Stimulated activated CD8-positive, alpha-beta memory T cell treated with anti-CD3 and anti-CD28 coated beads, Interleukin-4, amount 100 ng/mL, for 1 hour (primary cell): Measurements from ENCODE around the gene PKHD1.
"Not testable (repeated sequence)": the region's sequence is repeated elsewhere in the genome, so short reads cannot be mapped to it uniquely, and the experiment has no call there.

ENCODE experiments used
- DNase-seq, 2 donors: peaks; one replicate each; pipeline ENCODE4 v3.0.0-alpha.2; 2020; ENCODE audit warnings: low read depth in 2 of 2, low spot score in 1 of 2

The PKHD1 gene

DNA sequence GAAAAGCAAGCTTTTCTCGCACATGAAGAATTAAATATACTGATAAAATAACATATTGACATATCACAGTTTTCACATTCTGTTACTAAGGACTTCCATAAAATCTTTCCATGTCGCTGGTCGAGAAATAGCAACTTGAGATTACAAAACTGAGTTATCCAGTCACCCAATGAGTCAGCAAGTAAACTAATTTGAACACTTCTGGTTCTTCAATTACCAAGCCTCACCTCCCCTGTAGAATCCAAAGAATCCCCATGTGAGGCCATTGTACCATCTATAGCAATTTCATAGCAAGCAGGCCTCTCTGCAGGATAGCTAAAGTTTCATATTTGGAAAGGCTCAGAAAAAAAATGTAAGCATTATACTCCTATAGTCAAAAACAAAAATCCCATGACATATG, 87.3 kb downstream of the PKHD1 start:
- no peak for DNase-seq

- no peak for DNase-seq
Measured at GRCh38 chr6:51996296-51996947, 91.0 kb downstream of the PKHD1 start.

- no peak for DNase-seq
Measured at GRCh38 chr6:51995214-51995755, 92.1 kb downstream of the PKHD1 start.

DNA sequence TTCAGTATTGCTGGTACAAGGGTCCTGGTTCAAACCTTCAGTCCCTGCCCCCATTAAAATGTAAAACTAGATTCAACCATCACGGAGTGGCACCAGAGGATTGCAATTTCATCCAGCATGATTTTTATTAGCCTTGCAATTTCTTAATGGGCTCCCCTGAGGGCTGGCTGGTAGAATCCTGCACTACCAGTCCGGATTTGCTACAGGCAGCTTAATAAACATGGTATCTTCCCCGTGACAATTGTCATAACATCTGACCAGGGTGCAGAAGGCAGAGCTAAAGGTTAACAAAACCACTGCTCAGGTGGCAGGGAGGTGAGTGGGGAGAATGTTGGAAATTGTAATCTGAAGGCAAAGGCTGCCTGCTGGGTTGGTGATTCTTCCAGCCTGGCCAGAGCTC, 94.5 kb downstream of the PKHD1 start:
- DNase-seq, result no peak

- DNase-seq, result no peak
Measured at GRCh38 chr6:51989789-51990188, 97.6 kb downstream of the PKHD1 start.

- DNase-seq, result no peak
Measured at GRCh38 chr6:51986864-51987263, 100.5 kb downstream of the PKHD1 start.

GRCh38 chr6:51983564-51983963, 103.8 kb downstream of the PKHD1 start:
- DNase-seq, result no peak

DNA sequence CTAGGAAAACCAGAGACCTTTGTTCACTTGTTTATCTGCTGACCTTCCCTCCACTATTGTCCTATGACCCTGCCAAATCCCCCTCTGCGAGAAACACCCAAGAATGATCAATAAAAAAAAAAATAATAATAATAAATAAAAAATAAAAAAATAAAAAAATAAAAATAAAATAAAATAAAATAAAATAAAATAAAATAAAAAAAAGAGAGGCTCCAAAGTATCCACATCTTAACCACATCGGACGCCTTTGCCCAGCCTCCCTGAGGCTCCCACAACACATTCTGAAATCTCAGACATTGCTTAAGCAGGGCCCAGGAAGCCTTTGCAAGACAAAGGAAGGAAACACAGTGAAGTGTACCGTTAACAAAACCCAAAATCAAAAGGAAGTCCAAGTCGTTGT, 104.7 kb downstream of the PKHD1 start:
- not testable (repeated sequence) for DNase-seq

GRCh38 chr6:51976374-51976773, 111.0 kb downstream of the PKHD1 start:
- DNase-seq, result no peak

GRCh38 chr6:51972659-51973058, 114.8 kb downstream of the PKHD1 start:
- no peak for DNase-seq

DNA sequence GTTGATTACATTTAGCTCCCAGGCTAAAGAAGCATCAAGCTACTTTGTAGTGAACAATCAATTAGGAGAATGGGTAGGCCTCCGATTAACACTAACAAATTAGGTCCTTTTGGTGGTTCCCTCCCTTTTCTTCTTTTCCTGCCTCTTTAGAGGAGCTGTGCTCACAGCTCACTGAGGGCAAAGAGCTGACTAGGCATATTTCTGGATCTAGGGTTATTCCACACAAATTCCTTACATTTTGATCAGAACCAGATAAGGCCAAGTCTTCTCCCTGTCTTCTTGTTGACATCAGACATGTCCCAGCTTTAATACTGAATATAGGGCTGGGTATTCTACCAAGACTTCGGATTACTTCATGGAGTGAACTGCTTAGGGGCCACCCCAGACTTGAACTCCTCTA, 119.1 kb downstream of the PKHD1 start:
- DNase-seq, result no peak

DNA sequence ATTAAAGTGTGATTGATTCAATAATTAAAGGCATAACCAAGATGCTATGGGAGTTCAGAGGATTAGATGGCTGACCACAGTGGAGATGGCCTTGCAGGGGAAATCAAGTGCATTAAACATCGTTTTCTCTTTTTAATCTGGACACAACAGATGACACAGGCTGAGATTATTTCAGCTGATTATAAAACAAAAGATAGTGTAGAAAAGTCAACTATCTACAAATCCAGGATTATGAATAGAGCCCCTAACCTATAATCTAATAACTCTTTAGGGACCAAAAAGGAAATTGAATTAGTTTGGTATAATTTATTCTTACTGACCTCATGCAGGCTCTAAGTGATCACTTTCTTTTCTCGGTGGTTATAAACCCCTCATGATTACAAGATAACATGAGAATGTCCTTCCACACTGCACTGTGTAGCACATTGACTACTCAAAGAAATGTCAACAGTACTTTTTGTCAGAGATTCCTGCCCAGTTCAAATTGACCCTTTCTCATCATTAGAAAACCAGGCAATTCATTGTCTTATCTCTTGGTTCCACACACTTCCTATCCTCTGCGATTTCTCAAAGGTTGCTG, 122.1 kb downstream of the PKHD1 start:
- no peak for DNase-seq

GRCh38 chr6:51963980-51964379, 123.4 kb downstream of the PKHD1 start:
- no peak for DNase-seq

DNA sequence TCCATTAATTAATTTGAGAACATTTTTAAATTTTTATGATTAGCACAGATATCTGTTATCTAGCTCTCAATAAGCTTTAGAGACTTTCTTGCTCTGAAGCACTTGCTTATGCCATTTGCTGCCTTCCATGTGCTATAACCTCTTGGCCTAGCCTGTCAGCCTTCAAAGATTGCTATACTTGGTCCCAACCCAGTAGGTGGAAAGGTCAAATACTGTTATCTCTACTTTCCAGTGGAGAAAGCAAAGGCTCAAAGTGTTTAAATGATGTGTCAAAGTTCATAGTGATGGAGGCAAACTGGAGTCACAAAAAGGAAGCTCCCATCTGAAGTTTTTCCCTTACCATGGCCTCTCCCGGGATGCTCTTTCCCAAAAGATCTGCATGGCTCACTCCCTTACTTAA, 125.1 kb downstream of the PKHD1 start:
- DNase-seq, result no peak

DNA sequence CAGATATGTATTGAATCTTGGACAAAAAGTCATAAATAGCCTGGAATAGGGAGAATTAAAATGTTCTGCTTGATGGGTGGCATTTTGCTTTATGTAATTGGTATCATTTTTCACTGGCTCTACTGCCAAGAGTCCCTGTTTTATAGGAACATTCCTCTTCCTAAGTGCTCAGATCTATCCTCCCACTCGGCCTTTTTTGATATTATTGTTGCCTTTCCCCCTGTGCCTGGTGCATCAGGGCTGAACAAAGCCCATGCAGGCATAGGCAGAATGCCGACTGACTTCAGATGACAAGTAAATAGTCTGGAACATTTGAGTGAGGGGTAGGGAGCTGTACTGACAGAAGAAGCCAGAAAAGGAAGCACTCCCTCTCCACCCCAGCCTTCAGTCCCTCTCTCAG, 127.0 kb downstream of the PKHD1 start:
- DNase-seq, result no peak

DNA sequence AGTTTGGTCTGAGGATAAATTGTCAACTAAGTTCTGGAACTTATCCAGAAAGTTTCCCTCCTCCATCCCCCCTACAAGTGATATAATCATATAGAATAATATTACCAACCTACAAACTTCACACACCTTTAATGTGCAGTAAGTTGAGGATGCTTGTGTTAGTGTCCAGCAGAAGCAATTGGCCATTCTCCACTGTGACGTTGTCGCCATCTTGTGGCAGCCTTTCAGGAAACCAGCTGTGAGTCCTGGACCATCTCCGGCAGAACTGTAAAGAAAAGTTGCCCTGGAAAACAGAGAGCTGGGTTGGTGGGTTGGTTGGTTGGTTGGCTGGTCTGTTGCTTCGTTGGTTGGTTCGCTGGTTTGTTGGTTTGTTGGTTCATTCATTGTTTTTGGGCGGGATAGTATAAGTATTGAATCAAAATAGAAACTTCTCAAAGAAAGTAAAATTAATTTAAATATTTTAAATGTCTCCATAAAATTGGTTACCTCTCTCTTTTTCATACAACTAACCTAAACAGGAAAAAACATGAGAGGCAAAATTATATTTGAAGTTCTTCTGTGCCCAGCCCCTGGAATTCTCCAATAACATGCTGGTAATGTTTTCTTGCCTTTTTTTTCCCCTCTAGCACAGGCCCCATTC, 127.5 kb downstream of the PKHD1 start:
- DNase-seq, result no peak

DNA sequence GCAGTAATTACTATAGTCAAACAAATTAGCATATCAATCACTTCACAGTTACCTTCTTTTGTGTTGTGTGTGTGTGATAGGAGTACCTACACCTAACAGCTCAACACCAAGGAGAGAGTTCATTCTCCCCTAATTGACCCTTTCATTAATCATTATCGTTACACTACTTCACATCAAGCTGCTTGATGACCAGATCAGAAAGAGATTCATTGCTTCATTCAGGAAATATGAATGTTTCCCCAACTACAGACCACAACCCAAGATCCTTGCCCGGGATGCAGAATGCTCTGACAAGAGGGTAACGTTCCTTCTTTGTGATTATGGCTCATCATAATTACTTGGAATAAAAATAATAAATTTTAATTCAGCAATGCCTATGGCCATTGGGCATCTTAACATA, 132.7 kb downstream of the PKHD1 start:
- no peak for DNase-seq

DNA sequence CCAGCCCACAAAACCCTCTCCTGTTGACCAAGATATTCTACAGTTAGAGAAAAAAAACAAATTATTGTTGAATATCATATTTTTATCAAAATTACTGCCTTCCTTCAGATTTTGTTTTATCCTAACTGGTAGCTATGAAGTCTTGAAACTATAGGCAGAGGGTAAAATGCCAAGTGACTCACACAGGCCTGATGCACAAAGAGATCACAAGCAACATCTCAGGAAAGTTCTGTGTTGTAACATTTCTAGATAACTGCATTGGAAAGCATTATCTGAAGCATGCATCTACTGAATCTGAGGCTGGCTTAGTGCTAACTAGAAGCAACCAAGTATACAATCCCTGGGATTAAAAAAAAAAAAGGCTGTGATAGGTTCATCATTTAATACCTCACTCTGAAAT, 134.2 kb downstream of the PKHD1 start:
- DNase-seq, result no peak

- no peak for DNase-seq
Measured at GRCh38 chr6:51951924-51952323, 135.5 kb downstream of the PKHD1 start.

GRCh38 chr6:51949526-51949925, 137.9 kb downstream of the PKHD1 start:
- no peak for DNase-seq

DNA sequence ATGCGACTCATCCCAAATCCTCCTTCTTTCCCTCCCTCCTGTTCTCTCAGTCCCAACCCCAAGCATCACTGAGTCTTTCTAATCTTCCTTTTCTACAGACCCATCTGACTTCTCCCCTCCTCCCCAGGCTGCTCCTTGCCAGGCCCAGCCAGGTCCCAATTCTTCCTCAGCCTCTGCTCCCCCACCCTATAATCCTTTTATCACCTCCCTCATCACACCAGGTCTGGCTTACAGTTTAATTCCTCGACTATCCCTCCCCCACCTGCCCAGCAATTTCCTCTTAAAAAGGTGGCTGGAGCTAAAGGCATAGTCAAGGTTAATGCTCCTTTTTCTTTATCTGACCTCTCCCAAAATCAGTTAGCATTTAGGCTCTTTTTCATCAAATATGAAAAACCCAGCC, 147.7 kb downstream of the PKHD1 start:
- not testable (repeated sequence) for DNase-seq

- DNase-seq, result no peak
Measured at GRCh38 chr6:51936531-51937290, 150.7 kb downstream of the PKHD1 start.
